Mesothelial cell of epicardium (in vitro differentiated cells): ENCODE data around the gene SDK1. TPM values are rescaled to one million over a fixed set of nuclear protein-coding genes. Genes with fewer than 3 reads are reported as not detected.
"Not testable (repeated sequence)": the region's sequence is repeated elsewhere in the genome, so short reads cannot be mapped to it uniquely, and the experiment has no call there.

ENCODE experiments used
- DNase-seq, 2 experiments: peaks; one replicate each; pipeline ENCODE4 v3.0.0; 2021; ENCODE audit warnings: low spot score in 2 of 2; ENCODE audit not compliant: unreplicated experiment in 2 of 2
- H3K27ac Mint-ChIP-seq: 2 replicates; pipeline ENCODE4 v1.8.0; 2021; ENCODE audit warnings: mixed read lengths
- H3K27me3 Mint-ChIP-seq: 2 replicates; pipeline ENCODE4 v1.8.0; 2021; ENCODE audit warnings: low read depth, mixed read lengths
- H3K36me3 Mint-ChIP-seq: 2 replicates; pipeline ENCODE4 v1.8.0; 2021; ENCODE audit warnings: mixed read lengths
- H3K4me1 Mint-ChIP-seq: 2 replicates; pipeline ENCODE4 v1.8.0; 2021; ENCODE audit warnings: mixed read lengths
- H3K4me3 Mint-ChIP-seq: 2 replicates; pipeline ENCODE4 v1.8.0; 2021; ENCODE audit warnings: mild to moderate bottlenecking, moderate library complexity, mixed read lengths
- H3K9me3 Mint-ChIP-seq: 2 replicates; pipeline ENCODE4 v1.8.0; 2021; ENCODE audit warnings: mixed read lengths
- CTCF ChIP-seq: fragments of 200-600 bp; sonication (generic); IDR thresholded peaks from one replicate; pipeline ENCODE4 v1.5.0; 2021; ENCODE audit warnings: antibody characterized with exemption; ENCODE audit not compliant: unreplicated experiment
- total RNA-seq: library from RNA; stranded (reverse); gene quantifications from 3 replicates; pipeline ENCODE4 v1.2.1, GENCODE V29; 2021

SDK1 gene
- total RNA-seq, 1 donor from 2014 or later, result 12.8 TPM

GRCh38 chr7:3959364-3959763, 658.3 kb downstream of the SDK1 start:
- no peak overlapping the region for H3K27ac Mint-ChIP-seq
- no peaks in the 10 kb centered on the region for H3K27me3 Mint-ChIP-seq
- H3K4me3 Mint-ChIP-seq, result no peak overlapping the region
- H3K4me1 Mint-ChIP-seq, result no peaks in the 10 kb centered on the region
- TF ChIP-seq CTCF, result no peak
- no peak for DNase-seq
- H3K36me3 Mint-ChIP-seq, result no peaks in the 10 kb centered on the region
- H3K9me3 Mint-ChIP-seq, result no peaks in the 10 kb centered on the region

- H3K27me3 Mint-ChIP-seq, result no peaks in the 10 kb centered on the region
- no peaks in the 10 kb centered on the region for H3K9me3 Mint-ChIP-seq
- H3K4me3 Mint-ChIP-seq, result no peak overlapping the region
- no peaks in the 10 kb centered on the region for H3K4me1 Mint-ChIP-seq
- no peak overlapping the region for H3K27ac Mint-ChIP-seq
- peaks cover 4% of the 10 kb centered on the region for H3K36me3 Mint-ChIP-seq
- no peak for TF ChIP-seq CTCF
- no peak for DNase-seq
These were observed 659.2 kb downstream of the SDK1 start for GRCh38 chr7:3960050-3960763.

GRCh38 chr7:3960942-3961341, 659.9 kb downstream of the SDK1 start:
- H3K27ac Mint-ChIP-seq, result no peak overlapping the region
- peaks cover 4% of the 10 kb centered on the region for H3K36me3 Mint-ChIP-seq
- H3K27me3 Mint-ChIP-seq, result no peaks in the 10 kb centered on the region
- H3K4me3 Mint-ChIP-seq, result no peak overlapping the region
- no peak for TF ChIP-seq CTCF
- no peaks in the 10 kb centered on the region for H3K9me3 Mint-ChIP-seq
- no peaks in the 10 kb centered on the region for H3K4me1 Mint-ChIP-seq
- DNase-seq, result no peak

- H3K36me3 Mint-ChIP-seq, result peaks cover 5% of the 10 kb centered on the region
- no peaks in the 10 kb centered on the region for H3K4me1 Mint-ChIP-seq
- H3K27me3 Mint-ChIP-seq, result no peaks in the 10 kb centered on the region
- H3K4me3 Mint-ChIP-seq, result no peak overlapping the region
- TF ChIP-seq CTCF, result no peak
- H3K9me3 Mint-ChIP-seq, result no peaks in the 10 kb centered on the region
- no peak for DNase-seq
- H3K27ac Mint-ChIP-seq, result no peak overlapping the region
These were observed 660.9 kb downstream of the SDK1 start for GRCh38 chr7:3961857-3962503.

GRCh38 chr7:3963768-3964167, 662.7 kb downstream of the SDK1 start:
- H3K27ac Mint-ChIP-seq, result not testable (repeated sequence)

GRCh38 chr7:3964980-3965606, 664.0 kb downstream of the SDK1 start:
- peaks cover 1% of the 10 kb centered on the region for H3K4me1 Mint-ChIP-seq
- no peak overlapping the region for H3K4me3 Mint-ChIP-seq
- no peaks in the 10 kb centered on the region for H3K27me3 Mint-ChIP-seq
- H3K27ac Mint-ChIP-seq, result no peak overlapping the region
- no peak for DNase-seq
- TF ChIP-seq CTCF, result no peak
- peaks cover 5% of the 10 kb centered on the region for H3K36me3 Mint-ChIP-seq
- no peaks in the 10 kb centered on the region for H3K9me3 Mint-ChIP-seq

More at GRCh38 chr7:3963768-3964167, 662.7 kb downstream of the SDK1 start:
- not testable (repeated sequence) for H3K36me3 Mint-ChIP-seq, DNase-seq, H3K27me3 Mint-ChIP-seq, H3K4me3 Mint-ChIP-seq, H3K4me1 Mint-ChIP-seq, H3K9me3 Mint-ChIP-seq
